ENCODE data around the gene CLASP1.
"Not testable (repeated sequence)": the region's sequence is repeated elsewhere in the genome, so short reads cannot be mapped to it uniquely, and the experiment has no call there.

Gene CLASP1

GRCh38 chr2:121343828-121344399 is 305.3 kb downstream of the CLASP1 start:
- not testable (repeated sequence) for DNase-seq

GRCh38 chr2:121343191-121343590 is 306.1 kb downstream of the CLASP1 start:
- DNase-seq, result no peak

- DNase-seq, result no peak
Measured at GRCh38 chr2:121342751-121343150, 306.5 kb downstream of the CLASP1 start.

- no peak for DNase-seq
Measured at GRCh38 chr2:121340926-121341325, 308.3 kb downstream of the CLASP1 start.

GRCh38 chr2:121338281-121338680 is 311.0 kb downstream of the CLASP1 start:
- no peak for DNase-seq

- DNase-seq, result no peak
Measured at GRCh38 chr2:121336528-121337294, 312.6 kb downstream of the CLASP1 start.

GRCh38 chr2:121335294-121336290 is 313.7 kb downstream of the CLASP1 start:
- DNase-seq, result no peak

- no peak for DNase-seq
Measured at GRCh38 chr2:121334581-121335293, 314.5 kb downstream of the CLASP1 start.

- DNase-seq, result no peak
Measured at GRCh38 chr2:121333834-121334558, 315.3 kb downstream of the CLASP1 start.

- DNase-seq, result no peak
Measured at GRCh38 chr2:121333231-121333630, 316.0 kb downstream of the CLASP1 start.

- not testable (repeated sequence) for DNase-seq
Measured at GRCh38 chr2:121331324-121331723, 317.9 kb downstream of the CLASP1 start.

- no peak for DNase-seq
Measured at GRCh38 chr2:121330921-121331320, 318.3 kb downstream of the CLASP1 start.

- DNase-seq, result no peak
Measured at GRCh38 chr2:121329786-121330185, 319.5 kb downstream of the CLASP1 start.

GRCh38 chr2:121326628-121327027 is 322.6 kb downstream of the CLASP1 start:
- no peak for DNase-seq

GRCh38 chr2:121324601-121325000 is 324.7 kb downstream of the CLASP1 start:
- DNase-seq, result no peak

- no peak for DNase-seq
Measured at GRCh38 chr2:121321476-121321875, 327.8 kb downstream of the CLASP1 start.

- no peak for DNase-seq
Measured at GRCh38 chr2:121319941-121320340, 329.3 kb downstream of the CLASP1 start.

- no peak for DNase-seq
Measured at GRCh38 chr2:121316986-121317385, 332.3 kb downstream of the CLASP1 start.

GRCh38 chr2:121313701-121314100 is 335.6 kb downstream of the CLASP1 start:
- DNase-seq, result not testable (repeated sequence)

- DNase-seq, result no peak
Measured at GRCh38 chr2:121309801-121310200, 339.5 kb downstream of the CLASP1 start.

GRCh38 chr2:121309323-121309722 is 339.9 kb downstream of the CLASP1 start:
- DNase-seq, result no peak

- no peak for DNase-seq
Measured at GRCh38 chr2:121307048-121307447, 342.2 kb downstream of the CLASP1 start.

Measured in fibroblast of skin of abdomen (primary cell).